ENCODE results near the gene SHB. TPM values are rescaled to one million over a fixed set of nuclear protein-coding genes. Genes with fewer than 3 reads are reported as not detected.

Gene SHB
- total and polyA plus RNA-seq, 2 of the 13 experiments (the other 11 are each of a cell fraction or from before 2014, with no cell fraction given) = 19.4 to 20.7 TPM

GRCh38 chr9:38024036-38024681 lies 44.9 kb downstream of the SHB start (continued):
- TF ChIP-seq ZBTB25 (CRISPR knock-in tag; IDR thresholded peaks at IDR 0.05) (peak; percentile 32; the same call in 1 of the 2 replicates), PRMT3 (CRISPR knock-in tag; IDR thresholded peaks at IDR 0.05; ENCODE audit: borderline replicate concordance, low read depth) (no peak), ZNF468 (CRISPR knock-in tag; IDR thresholded peaks at IDR 0.05) (no peak), ZBTB34 (CRISPR knock-in tag; IDR thresholded peaks at IDR 0.05) (0 out of 2 replicates have a peak, but pooled peaks have one; percentile 45), NCOR1 (IDR thresholded peaks at IDR 0.05; ENCODE audit: borderline replicate concordance, low read length) (peak; percentile 86), NFKBIZ (CRISPR knock-in tag; IDR thresholded peaks at IDR 0.05) (0 out of 2 replicates have a peak, but pooled peaks have one; percentile 69), ZNF597 (CRISPR knock-in tag; IDR thresholded peaks at IDR 0.05) (no peak), CBX1 (IDR thresholded peaks at IDR 0.05; ENCODE audit: low read depth) (no peak), ZNF350 (CRISPR knock-in tag; IDR thresholded peaks at IDR 0.05; ENCODE audit: borderline replicate concordance, low read depth) (peak; percentile 78; the same call in 1 of the 2 replicates), ZBTB39 (CRISPR knock-in tag; IDR thresholded peaks at IDR 0.05) (no peak), ZNF891 (CRISPR knock-in tag; IDR thresholded peaks at IDR 0.05) (no peak; the same call in 1 of the 2 replicates), MIER3 (CRISPR knock-in tag; IDR thresholded peaks at IDR 0.05; ENCODE audit: borderline replicate concordance) (peak; percentile 91; the same call in 1 of the 2 replicates), HDAC1 (CRISPR knock-in tag; IDR thresholded peaks at IDR 0.05) (peak; percentile 69), MATR3 (CRISPR knock-in tag; IDR thresholded peaks at IDR 0.05) (no peak), KLF13 (CRISPR knock-in tag; IDR thresholded peaks at IDR 0.05) (0 out of 2 replicates have a peak, but pooled peaks have one; percentile 26), KAT8 (CRISPR knock-in tag; IDR thresholded peaks at IDR 0.05) (peak; percentile 68), TCF12 (IDR thresholded peaks at IDR 0.05) (no peak), TCF12 (CRISPR knock-in tag; IDR thresholded peaks at IDR 0.05) (no peak), PHF21A (CRISPR knock-in tag; IDR thresholded peaks at IDR 0.05) (peak; percentile 92), TBL1XR1 (IDR thresholded peaks at IDR 0.05; ENCODE audit: borderline replicate concordance, low read length, partially characterized antibody) (no peak), TAF1 (CRISPR knock-in tag; IDR thresholded peaks at IDR 0.05) (no peak; the same call in 1 of the 2 replicates), ZNF619 (CRISPR knock-in tag; IDR thresholded peaks at IDR 0.05) (peak; percentile 16; the same call in 1 of the 2 replicates), MYC (CRISPR knock-in tag; IDR thresholded peaks at IDR 0.05; ENCODE audit: borderline replicate concordance) (peak; percentile 52; the same call in 1 of the 2 replicates), ZNF550 (CRISPR knock-in tag; IDR thresholded peaks at IDR 0.05; ENCODE audit: borderline replicate concordance) (no peak)

All from HepG2 (cell line).